Stimulated activated CD8-positive, alpha-beta memory T cell treated with anti-CD3 and anti-CD28 coated beads, Interleukin-2, amount 100 ng/mL, for 1 hour (primary cell): Measurements from ENCODE around the gene TMEM44.
"Not testable (repeated sequence)": the region's sequence is repeated elsewhere in the genome, so short reads cannot be mapped to it uniquely, and the experiment has no call there.

Experiments
- DNase-seq, 2 donors: peaks; one replicate each; pipeline ENCODE4 v3.0.0-alpha.2; 2020; ENCODE audit warnings: low read depth in 2 of 2

Gene TMEM44

DNA sequence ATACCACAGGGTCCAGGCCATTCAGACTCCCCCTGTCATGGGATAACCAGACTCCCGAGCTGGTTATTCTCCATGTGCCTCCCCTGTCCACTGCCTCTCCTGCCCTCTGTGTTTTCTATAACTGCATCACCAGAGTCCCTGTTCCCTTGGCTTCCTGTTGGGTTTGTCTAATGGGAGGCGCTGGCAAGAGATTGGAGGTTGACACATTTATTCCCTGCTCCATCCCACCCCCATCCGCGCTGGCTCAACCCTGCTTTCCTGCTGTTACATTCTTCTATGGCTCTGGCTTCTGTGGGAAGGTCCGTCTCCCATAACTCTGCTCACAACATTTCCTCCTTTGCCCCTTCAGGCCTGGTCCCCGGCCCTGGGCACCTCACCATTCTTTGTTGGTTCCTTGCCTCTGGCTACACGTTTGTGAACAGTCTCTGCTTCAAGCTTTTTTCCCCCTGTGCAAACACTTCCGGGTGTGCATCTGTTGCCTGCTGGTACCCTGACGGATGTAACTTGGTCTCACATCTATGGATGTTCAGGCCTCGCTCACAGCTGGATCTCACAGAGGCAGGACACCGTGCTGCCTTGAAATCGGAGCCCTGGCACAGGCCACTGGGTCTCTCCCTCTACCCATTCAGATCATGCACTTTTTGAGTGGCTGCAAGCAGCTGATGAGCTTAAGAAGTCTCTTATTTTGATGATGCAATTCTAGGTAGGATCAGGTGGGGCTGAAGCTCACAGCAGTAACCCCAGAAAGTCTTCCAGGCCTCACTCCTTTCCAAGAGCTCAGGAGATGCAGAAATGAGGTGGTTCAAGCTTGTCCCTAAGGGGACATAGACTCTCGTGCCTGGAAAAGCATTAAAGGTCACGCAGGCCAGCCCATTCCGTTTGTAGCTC, 77.8 kb downstream of the TMEM44 start:
- DNase-seq = no peak

DNA sequence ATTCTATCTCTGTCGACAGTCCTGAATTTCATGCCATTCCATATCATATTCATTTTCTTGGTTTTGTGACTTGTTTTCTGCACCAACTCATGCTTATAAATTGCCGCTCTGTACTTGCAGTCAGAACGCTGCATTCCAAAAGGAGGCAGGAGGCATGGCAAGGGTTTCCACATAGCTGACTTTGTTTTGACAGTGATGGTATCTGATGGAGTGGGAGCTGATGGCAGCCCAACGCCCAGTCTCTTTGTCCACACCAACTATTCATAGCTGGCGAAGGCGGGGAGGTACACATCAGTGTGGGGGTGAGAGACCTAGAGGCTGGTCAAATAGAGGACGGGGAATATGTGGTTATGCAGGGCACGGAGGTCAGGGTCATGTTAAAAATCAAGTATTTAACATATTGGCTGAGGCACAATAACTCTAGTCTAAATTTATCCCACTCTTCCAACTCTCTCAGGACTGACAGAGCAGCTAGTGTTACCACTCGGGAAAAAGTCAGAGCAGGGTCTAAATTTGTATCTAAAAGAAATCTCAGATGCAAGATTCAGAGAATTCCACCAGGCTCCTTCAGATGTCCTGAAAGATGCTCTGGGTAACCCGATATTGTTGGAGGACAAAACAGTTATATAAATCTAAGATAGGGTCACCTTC, 78.6 kb downstream of the TMEM44 start:
- DNase-seq = no peak

DNA sequence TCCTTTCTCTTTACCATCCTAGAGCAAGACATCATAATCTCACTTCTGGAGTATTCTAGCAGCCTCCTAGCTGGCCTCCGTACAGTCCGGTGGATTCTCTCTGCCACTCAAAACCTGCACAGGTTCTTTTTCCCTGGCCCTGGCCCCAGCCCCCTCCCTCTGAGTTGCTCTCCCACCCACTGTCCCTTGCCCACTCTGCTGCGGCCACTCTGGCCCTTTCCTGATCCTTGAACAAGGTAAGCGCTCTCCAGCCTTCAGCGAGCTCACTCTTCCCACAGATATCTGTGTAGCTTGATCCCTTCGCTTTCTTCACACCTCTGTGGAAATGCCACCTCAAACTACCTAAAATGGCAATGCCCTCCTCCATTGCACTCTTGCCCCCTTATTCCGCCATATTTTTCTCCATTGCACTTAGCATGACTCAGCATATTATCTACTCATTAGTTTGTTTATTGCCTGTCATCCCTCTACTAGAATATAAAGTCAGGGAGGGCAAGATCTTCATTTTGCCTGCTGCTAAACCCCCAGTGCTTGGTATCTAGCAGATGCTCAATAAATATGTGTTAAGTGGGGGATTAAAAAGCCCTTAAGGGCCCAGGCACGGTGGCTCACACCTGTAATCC, 80.8 kb downstream of the TMEM44 start:
- DNase-seq = no peak

DNA sequence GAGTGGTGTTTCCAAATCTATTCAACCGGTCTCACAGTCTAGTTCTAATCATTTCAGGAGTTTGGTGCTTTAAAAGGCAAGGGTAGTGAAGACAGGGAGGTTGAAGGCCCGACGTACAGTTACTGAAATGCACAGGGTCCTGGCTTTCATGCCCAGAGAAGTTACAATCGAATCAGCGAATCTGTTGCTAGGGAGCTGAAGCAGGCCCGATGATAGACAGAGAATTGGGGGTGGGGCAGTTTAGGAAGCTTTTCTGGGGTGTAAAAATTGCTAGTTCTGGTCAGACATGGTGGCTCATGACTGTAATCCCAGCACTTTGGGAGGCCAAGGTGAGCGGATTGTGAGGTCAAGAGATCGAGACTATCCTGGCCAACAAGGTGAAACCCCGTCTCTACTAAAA, 83.4 kb downstream of the TMEM44 start:
- DNase-seq = no peak

DNA sequence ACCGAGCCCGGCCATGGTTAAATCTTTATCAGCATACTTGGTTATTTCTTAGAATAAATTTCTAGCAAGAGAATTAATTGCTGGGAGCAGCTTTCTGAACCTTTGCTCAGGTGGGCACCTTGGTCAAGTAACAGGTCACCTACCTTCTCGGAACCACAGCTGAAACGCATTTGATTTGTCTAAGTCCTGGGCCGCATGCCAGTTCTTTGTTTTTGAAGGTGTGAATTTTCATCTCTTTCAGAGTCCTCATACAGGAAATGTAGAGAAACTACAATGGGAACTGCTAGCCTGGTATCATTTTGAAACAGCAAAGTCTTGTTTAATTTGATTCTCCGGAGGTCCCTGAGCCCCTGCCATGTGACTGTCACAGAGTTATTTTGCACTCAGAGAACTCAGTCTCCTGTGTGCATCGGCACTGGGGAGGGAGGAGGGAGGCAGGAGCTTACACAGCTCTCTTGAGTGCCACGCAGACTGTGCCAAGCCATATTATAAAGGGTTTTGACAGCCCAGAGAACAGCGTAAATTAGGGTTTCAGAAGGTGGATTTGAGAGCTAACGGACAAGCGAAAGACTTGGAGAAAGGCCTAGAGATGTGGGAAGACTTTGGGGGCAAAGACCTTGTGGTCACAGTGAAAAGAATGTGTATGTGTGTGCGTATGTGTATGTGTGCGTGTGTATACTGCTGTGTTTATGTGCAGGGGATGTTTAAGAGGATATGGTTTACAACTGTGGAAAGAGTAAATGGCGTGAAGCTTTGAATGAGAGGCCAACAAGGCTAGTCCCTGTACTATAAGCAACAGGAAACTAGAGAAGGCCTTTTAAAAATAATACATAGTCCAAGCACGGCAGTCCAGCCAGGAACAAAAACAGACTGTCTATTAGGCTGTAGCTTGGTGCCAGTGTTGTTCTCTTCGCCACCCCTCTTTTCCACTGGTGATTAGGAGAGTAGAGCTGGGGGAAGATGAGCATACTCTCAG, 84.6 kb downstream of the TMEM44 start:
- DNase-seq = no peak

DNA sequence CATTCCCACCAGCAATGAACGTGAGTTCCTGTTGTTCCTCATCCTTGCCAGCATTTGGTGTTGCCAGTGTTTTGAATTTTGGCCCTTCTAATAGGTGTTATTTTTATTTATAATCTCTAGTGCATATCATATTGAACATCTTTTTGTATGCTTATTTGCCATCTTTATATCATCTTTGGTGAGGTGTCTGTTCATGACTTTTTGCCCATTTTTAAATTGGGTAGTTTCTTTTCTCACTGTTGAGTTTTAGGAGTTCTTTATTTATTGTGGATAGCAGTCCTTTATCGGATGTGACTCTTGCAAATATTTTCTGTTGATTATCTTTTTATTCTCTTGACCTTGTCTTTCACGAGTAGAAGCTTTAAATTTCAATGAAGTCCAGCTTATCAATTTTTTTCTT, 86.2 kb downstream of the TMEM44 start:
- DNase-seq = no peak

GRCh38 chr3:194545538-194545937, 87.7 kb downstream of the TMEM44 start:
- not testable (repeated sequence) for DNase-seq

DNA sequence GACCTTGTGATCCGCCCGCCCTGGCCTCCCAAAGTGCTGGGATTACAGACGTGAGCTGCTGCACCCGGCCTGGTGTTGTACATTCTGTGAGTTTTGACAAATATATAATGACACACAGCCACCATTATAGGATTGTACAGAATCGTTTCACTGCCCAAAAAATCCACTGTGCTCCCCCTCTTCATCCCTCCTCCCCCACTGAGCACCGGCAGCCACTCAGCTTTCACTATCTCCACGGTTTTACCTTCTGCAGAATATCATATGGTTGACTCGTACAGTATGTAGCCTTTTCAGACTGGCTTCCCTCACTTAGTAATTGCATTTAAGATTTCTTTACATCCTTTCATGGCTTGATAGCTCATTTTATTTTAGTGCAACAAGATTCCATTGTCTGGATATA, 89.7 kb downstream of the TMEM44 start:
- no peak for DNase-seq

- no peak for DNase-seq
Observed at GRCh38 chr3:194541483-194541882, 91.7 kb downstream of the TMEM44 start.

DNA sequence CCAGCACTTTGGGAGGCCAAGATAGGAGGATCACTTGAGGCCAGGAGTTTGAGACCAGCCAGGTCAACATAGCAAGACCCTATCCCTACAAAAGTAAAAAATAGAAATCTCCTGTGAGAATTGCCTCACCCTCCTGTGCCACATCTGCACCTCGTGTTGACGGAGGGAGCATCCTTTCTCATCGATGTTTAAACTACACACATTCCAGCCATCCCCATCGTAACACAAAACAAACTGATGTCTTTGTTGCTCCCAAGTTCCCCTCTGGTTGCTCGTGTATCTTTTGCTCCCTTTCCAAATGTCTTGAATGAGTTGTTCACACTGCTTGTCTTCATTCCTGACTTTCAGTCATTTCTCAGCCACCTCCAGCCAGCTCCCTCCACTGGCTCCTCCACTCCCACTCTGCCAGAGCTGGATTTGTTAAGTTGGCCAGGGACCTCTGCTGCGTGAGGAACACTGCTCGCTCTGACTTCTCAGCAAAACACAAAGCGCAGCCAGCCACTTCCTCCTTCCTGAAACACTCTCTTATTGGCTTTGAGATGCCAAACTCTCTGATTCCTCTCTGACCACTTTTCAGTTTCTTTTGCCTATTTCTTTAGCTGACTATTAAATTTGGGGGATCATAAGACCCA, 92.8 kb downstream of the TMEM44 start:
- no peak for DNase-seq

DNA sequence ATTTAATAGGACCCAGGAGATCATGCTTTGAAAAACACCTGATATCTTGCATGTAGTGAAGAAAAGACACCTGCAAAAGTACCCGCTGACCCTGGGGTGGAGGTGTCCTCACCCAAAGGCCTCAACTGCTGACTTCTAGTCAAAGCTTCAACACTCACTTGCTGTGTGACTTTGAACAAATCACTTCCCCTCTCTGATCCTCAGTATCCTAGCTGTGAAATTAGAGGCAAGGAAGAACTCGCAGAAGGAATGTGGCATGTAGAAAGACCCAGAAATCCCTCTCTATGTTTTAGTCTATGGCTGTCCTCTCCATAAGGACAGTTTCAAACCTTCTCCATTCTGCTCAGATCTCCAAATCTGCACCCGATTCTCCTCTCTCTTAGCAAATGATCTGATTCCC, 93.7 kb downstream of the TMEM44 start:
- no peak for DNase-seq

- DNase-seq = no peak
Observed at GRCh38 chr3:194537732-194538247, 95.4 kb downstream of the TMEM44 start.
